ENCODE data around the gene MYO1E. TPM values are rescaled to one million over a fixed set of nuclear protein-coding genes. Genes with fewer than 3 reads are reported as not detected.
A peak's percentile ranks its signal among the peaks of the same experiment; 100 is the strongest.

MYO1E gene
- total RNA-seq, 1 donor, result 93.5 TPM

DNA sequence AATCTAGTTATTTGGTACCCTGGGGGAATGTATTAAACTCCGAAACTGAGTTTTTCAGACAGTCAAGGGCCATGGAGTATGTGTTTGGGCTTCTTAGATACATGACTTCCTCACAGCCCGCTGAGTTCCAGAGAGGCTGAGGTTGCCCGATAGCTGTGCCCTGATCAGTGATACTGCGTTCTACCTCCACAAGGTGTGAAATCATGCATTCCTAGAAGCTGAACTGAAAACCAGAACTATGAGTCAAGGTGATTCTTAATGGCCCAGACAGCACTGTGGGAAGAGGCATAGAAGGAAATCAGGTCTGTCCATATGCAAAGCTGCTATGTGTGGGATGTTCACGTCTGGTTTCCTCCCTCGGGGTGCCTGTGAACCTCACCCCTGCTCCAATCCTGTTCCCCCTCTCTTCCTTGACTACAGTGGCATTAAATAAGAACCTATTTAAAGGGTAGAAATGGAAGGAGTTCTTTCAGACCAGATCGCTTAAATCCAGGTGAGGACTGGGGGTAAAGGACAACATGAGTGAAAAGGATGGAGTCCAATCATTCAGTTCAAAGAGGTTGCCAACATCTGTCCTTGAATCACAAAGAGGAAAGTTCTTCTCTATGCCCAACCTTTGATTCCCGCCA, 74.3 kb downstream of the MYO1E start:
- TF ChIP-seq, protein P1, sequence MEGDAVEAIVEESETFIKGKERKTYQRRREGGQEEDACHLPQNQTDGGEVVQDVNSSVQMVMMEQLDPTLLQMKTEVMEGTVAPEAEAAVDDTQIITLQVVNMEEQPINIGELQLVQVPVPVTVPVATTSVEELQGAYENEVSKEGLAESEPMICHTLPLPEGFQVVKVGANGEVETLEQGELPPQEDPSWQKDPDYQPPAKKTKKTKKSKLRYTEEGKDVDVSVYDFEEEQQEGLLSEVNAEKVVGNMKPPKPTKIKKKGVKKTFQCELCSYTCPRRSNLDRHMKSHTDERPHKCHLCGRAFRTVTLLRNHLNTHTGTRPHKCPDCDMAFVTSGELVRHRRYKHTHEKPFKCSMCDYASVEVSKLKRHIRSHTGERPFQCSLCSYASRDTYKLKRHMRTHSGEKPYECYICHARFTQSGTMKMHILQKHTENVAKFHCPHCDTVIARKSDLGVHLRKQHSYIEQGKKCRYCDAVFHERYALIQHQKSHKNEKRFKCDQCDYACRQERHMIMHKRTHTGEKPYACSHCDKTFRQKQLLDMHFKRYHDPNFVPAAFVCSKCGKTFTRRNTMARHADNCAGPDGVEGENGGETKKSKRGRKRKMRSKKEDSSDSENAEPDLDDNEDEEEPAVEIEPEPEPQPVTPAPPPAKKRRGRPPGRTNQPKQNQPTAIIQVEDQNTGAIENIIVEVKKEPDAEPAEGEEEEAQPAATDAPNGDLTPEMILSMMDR (IDR thresholded peaks at IDR 0.05; ENCODE audit: insufficient read depth, low read length), result no peak
- DNase-seq (ENCODE audit: low read depth), result no peak
- no peak overlapping the region for H3K4me3 ChIP-seq (ENCODE audit: low read depth, low read length)

DNA sequence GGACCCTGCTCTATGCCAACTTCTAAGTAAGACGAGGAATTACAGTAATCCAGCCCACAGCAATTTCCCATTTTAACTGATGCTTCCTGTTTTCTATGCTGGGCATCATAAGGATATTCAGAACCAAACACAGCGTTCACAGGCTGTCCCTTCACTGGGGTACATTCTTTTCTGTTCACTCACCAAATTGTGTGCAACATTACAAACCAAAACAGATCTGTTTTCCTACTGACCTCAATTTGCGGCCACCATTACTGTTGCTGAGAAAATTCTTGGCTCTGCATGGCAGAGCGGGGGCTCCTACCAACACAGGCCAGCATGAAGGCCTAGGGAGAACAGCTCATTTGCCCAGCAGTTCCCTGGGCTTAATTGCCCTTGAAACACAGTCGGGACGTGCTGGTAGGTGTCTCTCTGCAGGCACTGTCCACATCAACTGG, 76.5 kb downstream of the MYO1E start:
- TF ChIP-seq, protein P1 (IDR thresholded peaks at IDR 0.05; ENCODE audit: insufficient read depth, low read length), result no peak
- DNase-seq (ENCODE audit: low read depth), result peak; percentile 78
- H3K4me3 ChIP-seq (ENCODE audit: low read depth, low read length), result no peak overlapping the region

DNA sequence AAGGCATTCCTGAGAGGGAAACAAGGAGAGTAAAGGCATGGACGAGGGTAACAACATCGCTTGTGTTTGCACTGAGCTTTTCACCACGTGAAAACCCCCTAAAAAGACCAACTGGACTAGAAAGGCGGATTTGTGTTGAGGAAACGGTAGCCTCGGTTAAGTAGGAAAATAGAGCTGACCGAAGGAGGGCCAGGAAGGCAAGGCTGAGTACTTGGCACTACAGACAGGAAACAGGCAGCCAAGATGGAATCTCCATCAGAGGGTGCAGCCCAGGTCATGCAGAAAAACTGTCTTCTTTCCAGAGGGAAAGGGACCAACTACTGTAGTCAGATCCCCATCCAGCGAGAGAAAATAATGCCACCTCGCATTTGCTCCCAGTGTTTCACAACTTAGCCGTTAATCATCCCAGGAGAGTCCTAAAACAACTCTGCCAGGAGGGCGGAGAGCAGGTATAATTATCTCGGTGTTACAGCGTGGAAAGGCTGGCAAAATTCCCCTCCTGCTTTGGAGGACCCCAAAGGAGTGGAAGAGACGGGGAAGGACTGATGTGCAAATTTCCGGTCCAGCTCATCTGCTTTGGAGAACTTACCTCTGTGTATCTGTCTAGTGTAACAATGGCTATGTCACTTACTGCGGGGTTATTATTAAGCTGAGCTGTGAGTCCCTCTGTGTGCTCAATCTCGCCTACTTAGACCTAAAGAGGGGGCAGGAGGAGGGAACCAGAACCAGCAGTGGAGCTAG, 77.2 kb downstream of the MYO1E start:
- TF ChIP-seq, protein P1 (IDR thresholded peaks at IDR 0.05; ENCODE audit: insufficient read depth, low read length), result no peak
- DNase-seq (ENCODE audit: low read depth), result no peak
- H3K4me3 ChIP-seq (ENCODE audit: low read depth, low read length), result peak overlapping the region; percentile 31

DNA sequence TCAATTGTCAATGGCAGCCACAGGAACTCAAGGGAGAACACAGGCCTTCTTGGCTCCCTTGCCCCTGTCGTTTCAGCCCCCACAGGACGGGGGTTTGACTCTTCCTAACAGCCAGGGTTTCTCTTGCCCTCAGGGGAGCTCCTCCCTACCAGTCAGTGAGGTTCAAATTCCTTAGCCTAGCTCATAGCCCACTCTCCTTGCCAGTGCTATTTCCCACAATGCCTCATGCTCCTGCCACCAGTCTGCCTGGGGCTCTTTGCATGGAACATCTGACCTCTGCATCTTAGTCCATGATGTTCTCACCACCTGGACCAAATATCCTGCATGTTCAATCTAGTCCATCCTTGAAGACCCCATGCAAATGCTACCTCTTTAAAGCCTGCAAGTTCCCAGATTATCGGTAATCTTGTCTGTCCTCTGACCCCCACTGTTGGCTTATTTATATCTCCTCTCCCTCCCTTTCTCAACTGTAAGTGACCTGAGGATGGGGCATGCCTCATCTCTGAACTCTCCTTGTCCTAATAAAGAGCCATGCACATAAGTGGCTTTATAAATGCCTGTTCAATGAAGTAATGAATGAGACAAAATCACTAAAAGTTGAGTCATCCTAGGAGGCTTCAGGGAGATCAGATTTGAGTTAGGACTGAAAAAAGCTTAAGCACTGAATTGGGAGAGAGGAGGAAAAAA, 78.0 kb downstream of the MYO1E start:
- DNase-seq (ENCODE audit: low read depth), result peak; percentile 92
- TF ChIP-seq, protein P1 (IDR thresholded peaks at IDR 0.05; ENCODE audit: insufficient read depth, low read length), result no peak

DNA sequence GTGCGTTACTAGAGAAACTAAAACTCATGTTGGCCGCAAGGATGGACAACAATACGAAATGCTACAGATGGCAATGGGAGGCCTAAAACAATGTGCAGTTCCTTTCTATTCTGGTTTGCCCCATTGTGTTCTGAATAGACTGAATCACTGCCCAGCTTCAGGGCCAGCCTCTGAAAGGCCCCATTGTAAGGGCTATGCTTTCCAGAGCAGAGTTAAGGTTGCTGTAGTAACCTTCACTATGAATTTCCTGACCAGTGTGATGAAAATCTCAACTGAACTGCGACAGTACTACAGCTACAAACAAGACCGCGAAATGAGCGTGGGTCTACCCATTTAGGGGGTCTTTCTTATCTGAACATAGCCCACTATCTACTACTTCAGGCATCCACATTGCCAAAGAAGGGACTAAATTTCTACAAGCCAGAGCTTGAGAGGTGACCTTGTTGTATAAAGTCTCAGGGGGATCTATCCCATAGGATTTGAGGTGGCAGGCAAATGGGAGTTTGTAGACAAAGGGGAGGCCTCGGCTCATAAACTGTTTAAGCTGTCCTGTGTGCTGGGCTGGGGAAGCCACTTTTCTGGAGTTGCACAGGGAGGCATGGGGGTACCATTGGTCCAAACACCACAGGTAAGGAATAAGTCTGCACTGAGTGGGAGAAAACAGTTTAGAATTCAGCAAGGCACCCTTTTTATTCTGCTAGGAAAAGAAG, 80.1 kb downstream of the MYO1E start:
- H3K4me3 ChIP-seq (ENCODE audit: low read depth, low read length), result no peak overlapping the region
- DNase-seq (ENCODE audit: low read depth), result peak; percentile 63
- TF ChIP-seq, protein P1 (IDR thresholded peaks at IDR 0.05; ENCODE audit: insufficient read depth, low read length), result no peak

More for the DNA sequence above, 78.0 kb downstream of the MYO1E start:
- peak overlapping the region; percentile 31 for H3K4me3 ChIP-seq (ENCODE audit: low read depth, low read length)

DNA sequence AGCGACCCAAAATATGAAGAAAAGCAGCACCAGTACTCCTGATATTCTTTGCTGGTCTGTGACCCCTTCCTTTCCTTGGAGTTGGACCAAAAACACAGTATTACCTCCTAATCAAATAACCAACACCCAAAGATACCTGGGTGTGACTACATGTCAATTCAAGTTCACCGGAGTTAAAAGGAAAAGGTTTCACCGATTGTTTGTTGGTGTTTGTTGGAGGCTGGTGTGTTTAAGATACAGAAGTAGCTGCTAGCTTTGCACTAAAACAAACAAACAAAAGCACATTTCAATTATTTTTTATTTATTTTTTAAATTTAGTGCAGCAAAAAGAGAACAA, 81.5 kb downstream of the MYO1E start:
- TF ChIP-seq, protein P1 (IDR thresholded peaks at IDR 0.05; ENCODE audit: insufficient read depth, low read length), result no peak
- H3K4me3 ChIP-seq (ENCODE audit: low read depth, low read length), result no peak overlapping the region

More for the DNA sequence above, 81.5 kb downstream of the MYO1E start:
- DNase-seq (ENCODE audit: low read depth), result no peak

All from fibroblast of the aortic adventitia (primary cell).